ENCODE results near the gene MRPL52.

DNA sequence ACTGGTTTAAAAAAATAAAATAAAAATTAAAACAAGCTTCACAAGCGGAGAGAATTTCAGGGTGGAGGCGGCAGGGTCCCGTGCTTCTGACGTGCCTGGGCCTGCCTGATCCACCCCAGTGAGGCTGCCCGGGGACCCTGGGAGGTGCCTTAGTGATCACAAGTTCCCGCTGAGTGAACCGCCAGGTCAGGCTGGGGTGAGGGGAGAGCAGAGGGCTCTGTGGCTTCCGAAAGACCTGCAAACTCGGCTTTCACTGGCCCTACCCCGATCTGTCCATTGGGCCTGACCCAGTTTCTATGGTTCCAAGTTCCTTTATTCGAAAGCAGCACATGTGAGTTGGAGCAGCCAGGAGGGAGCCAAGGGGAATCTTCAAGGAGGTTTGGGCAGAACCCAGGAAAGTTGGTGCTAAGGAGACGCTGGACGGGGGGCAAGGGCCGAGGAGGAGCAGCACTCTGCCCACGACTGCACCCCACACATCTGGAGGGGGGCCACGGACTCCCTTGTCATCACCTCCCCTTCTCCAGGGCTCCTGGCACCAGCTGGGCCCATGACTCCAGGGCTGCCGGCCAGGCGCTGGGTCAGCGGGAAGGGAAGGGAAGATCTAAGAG lies 19.6 kb downstream of the MRPL52 start:
- TF ChIP-seq, protein P1, sequence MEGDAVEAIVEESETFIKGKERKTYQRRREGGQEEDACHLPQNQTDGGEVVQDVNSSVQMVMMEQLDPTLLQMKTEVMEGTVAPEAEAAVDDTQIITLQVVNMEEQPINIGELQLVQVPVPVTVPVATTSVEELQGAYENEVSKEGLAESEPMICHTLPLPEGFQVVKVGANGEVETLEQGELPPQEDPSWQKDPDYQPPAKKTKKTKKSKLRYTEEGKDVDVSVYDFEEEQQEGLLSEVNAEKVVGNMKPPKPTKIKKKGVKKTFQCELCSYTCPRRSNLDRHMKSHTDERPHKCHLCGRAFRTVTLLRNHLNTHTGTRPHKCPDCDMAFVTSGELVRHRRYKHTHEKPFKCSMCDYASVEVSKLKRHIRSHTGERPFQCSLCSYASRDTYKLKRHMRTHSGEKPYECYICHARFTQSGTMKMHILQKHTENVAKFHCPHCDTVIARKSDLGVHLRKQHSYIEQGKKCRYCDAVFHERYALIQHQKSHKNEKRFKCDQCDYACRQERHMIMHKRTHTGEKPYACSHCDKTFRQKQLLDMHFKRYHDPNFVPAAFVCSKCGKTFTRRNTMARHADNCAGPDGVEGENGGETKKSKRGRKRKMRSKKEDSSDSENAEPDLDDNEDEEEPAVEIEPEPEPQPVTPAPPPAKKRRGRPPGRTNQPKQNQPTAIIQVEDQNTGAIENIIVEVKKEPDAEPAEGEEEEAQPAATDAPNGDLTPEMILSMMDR (IDR thresholded peaks at IDR 0.05; ENCODE audit: insufficient read depth, low read depth, low read length), result no peak
- TF ChIP-seq EZH2 (IDR thresholded peaks at IDR 0.05; ENCODE audit: insufficient read depth, low read length), result no peak

Data from astrocyte (in vitro differentiated cells and primary cell).